Endothelial cell of umbilical vein (primary cell): ENCODE data around the gene TBP. TPM values are rescaled to one million over a fixed set of nuclear protein-coding genes. Genes with fewer than 3 reads are reported as not detected.
"Not testable (repeated sequence)": the region's sequence is repeated elsewhere in the genome, so short reads cannot be mapped to it uniquely, and the experiment has no call there.

ENCODE experiments used
- BruUV-seq: library from RNA; stranded (reverse); fragments of 400-500 nt; replicated peaks from 2 replicates; lab custom pipeline; 2021; lab: Mats Ljungman, UMichigan
- CTCF ChIA-PET: fragments of 300-600, 350-600 bp; sonication (Branson Sonifier 250); formaldehyde crosslinking; loops from one replicate; lab custom pipeline; 2021; ENCODE audit warnings: antibody characterized with exemption, inconsistent platforms; lab: Charles Lee
- POLR2A ChIA-PET: fragments of 300-600, 350-600 bp; sonication (Branson Sonifier 250); formaldehyde crosslinking; loops from one replicate; lab custom pipeline; 2021; ENCODE audit warnings: antibody characterized with exemption, inconsistent platforms; lab: Charles Lee
- DNase-seq: peaks from one replicate; pipeline ENCODE4 v3.0.0-alpha.2; 2011; ENCODE audit warnings: low read depth, low spot score
- FAIRE-seq: peaks from 2 replicates; lab custom pipeline; 2011; peaks lifted over from hg19 to GRCh38; lab: Jason Lieb, UNC
- H2AFZ ChIP-seq: 2 replicates; pipeline ENCODE4 v1.6.0; 2012; ENCODE audit warnings: low read depth, low read length, control low read depth, inconsistent platforms
- H3K27ac ChIP-seq: 2 replicates; pipeline ENCODE4 v1.5.1; 2011; ENCODE audit warnings: low read depth, mild to moderate bottlenecking, control low read depth, low read length, moderate library complexity; ENCODE audit not compliant: insufficient read depth
- H3K27me3 ChIP-seq, 2 experiments: 2 replicates each; pipeline versions ENCODE4 v1.6.0 to v1.6.1; 2011; ENCODE audit warnings: low read length in 2 of 2, mixed read lengths in 1 of 2; ENCODE audit not compliant: control insufficient read depth in 2 of 2, insufficient read depth in 2 of 2
- H3K36me3 ChIP-seq, 2 experiments: 2 replicates in 1 of 2; 3 replicates in 1 of 2; pipeline ENCODE4 v1.5.1; 2011; ENCODE audit warnings: low read length in 2 of 2, mild to moderate bottlenecking in 1 of 2, moderate library complexity in 1 of 2; ENCODE audit not compliant: control insufficient read depth in 2 of 2, insufficient read depth in 2 of 2; ENCODE audit errors: extremely low read depth in 1 of 2
- H3K4me1 ChIP-seq: 3 replicates; pipeline ENCODE4 v1.5.1; 2011; ENCODE audit warnings: mild to moderate bottlenecking, low read length; ENCODE audit not compliant: control insufficient read depth, insufficient read depth; ENCODE audit errors: extremely low read depth
- H3K4me2 ChIP-seq: 2 replicates; pipeline ENCODE4 v1.6.1; 2011; ENCODE audit warnings: low read length, control low read depth, mixed read lengths; ENCODE audit not compliant: insufficient read depth
- H3K4me3 ChIP-seq, 3 experiments: fragments of 200-600 bp in 1 of 3; sonication (generic), shearing (Covaris generic) in 1 of 3; replicated peaks in 1 of 3; 2 replicates each; pipeline ENCODE4 v1.5.1; 2011 to 2016; ENCODE audit warnings: control low read depth in 3 of 3, low read length in 3 of 3, mild to moderate bottlenecking in 2 of 3, inconsistent platforms in 1 of 3, low read depth in 1 of 3, moderate library complexity in 1 of 3; ENCODE audit not compliant: insufficient read depth in 1 of 3
- H3K79me2 ChIP-seq: 2 replicates; pipeline ENCODE4 v1.6.0; 2012; ENCODE audit warnings: low read length, inconsistent platforms; ENCODE audit not compliant: control insufficient read depth, insufficient read depth
- H3K9ac ChIP-seq: replicated peaks from 2 replicates; pipeline ENCODE3; 2011; ENCODE audit warnings: low read length, control low read depth; ENCODE audit not compliant: insufficient read depth; ENCODE audit errors: extremely low read depth
- H3K9me1 ChIP-seq: replicated peaks from 3 replicates; pipeline ENCODE4 v1.6.0; 2011; ENCODE audit warnings: mild to moderate bottlenecking, low read length; ENCODE audit not compliant: control insufficient read depth, insufficient read depth; ENCODE audit errors: extremely low read depth
- H3K9me3 ChIP-seq: replicated peaks from 2 replicates; pipeline ENCODE4 v1.5.1; 2012; ENCODE audit warnings: low read length, inconsistent platforms; ENCODE audit not compliant: control insufficient read depth, insufficient read depth
- H4K20me1 ChIP-seq: replicated peaks from 2 replicates; pipeline ENCODE3; 2011; ENCODE audit warnings: mild to moderate bottlenecking, low read length; ENCODE audit not compliant: control insufficient read depth, insufficient read depth; ENCODE audit errors: extremely low read depth
- CTCF ChIP-seq, 2 donors: IDR thresholded peaks; 1 replicate in 1 of 2; 2 replicates in 1 of 2; pipeline ENCODE4 v1.5.1; 2011; ENCODE audit warnings: low read length in 2 of 2, mild to moderate bottlenecking in 2 of 2, moderate library complexity in 2 of 2, control low read depth in 1 of 2, inconsistent platforms in 1 of 2, low read depth in 1 of 2; ENCODE audit not compliant: insufficient read depth in 1 of 2; ENCODE audit errors: extremely low read depth in 1 of 2
- EZH2 ChIP-seq: IDR thresholded peaks from 2 replicates; pipeline ENCODE4 v1.6.1; 2012; ENCODE audit warnings: borderline replicate concordance, low read depth, mild to moderate bottlenecking, moderate library complexity, low read length, inconsistent platforms; ENCODE audit not compliant: severe bottlenecking
- FOS ChIP-seq: IDR thresholded peaks from 2 replicates; pipeline ENCODE4 v1.6.1; 2011; ENCODE audit warnings: mild to moderate bottlenecking, low read length, moderate library complexity, borderline replicate concordance; ENCODE audit not compliant: insufficient read depth
- GATA2 ChIP-seq: IDR thresholded peaks from 2 replicates; pipeline ENCODE4 v1.7.0; 2011; ENCODE audit warnings: low read depth, mild to moderate bottlenecking, moderate library complexity, mixed read lengths, low read length; ENCODE audit not compliant: insufficient read length, insufficient read depth
- JUN ChIP-seq: IDR thresholded peaks from 2 replicates; pipeline ENCODE4 v1.6.1; 2011; ENCODE audit warnings: borderline replicate concordance, low read depth; ENCODE audit not compliant: insufficient read length, insufficient read depth
- MAX ChIP-seq: IDR thresholded peaks from 2 replicates; pipeline ENCODE4 v1.6.1; 2011; ENCODE audit not compliant: insufficient read depth, insufficient read length
- MYC ChIP-seq: IDR thresholded peaks from one replicate; pipeline ENCODE4 v1.6.1; 2011; ENCODE audit warnings: mild to moderate bottlenecking, low read depth, low read length
- POLR2A ChIP-seq: IDR thresholded peaks from 2 replicates; pipeline ENCODE4 v1.6.1; 2012; ENCODE audit warnings: low read depth, mild to moderate bottlenecking, control low read depth, low read length
- POLR2AphosphoS5 ChIP-seq: IDR thresholded peaks from 2 replicates; pipeline ENCODE4 v1.6.1; 2012; ENCODE audit warnings: low read depth, mild to moderate bottlenecking, control low read depth, low read length, moderate library complexity; ENCODE audit not compliant: insufficient read depth
- dilution Hi-C: fragments of 300-500 bp; cut with MboI; formaldehyde crosslinking; loops from one replicate; pipeline ENCODE4 v1.15.0; 2019; ENCODE audit warnings: low sequenced_read_pairs; ENCODE audit not compliant: extremely low pct_ligation_motif_present
- intact Hi-C: fragments of 100-400 bp; cut with micrococcal nuclease; formaldehyde crosslinking; loops from one replicate; pipeline ENCODE4 v1.10.0; 2022
- polyA plus RNA-seq, 4 experiments: library from polyadenylated mRNA; depleted of rRNA in 3 of 4; stranded (reverse) in 3 of 4; unstranded in 1 of 4; fragments of >200 nt; gene quantifications; 2 replicates each; pipeline versions ENCODE4 v1.2.1 to v1.2.3, GENCODE V29; 2011 to 2012; ENCODE audit warnings: missing spikeins in 1 of 4
- total RNA-seq: library from RNA; stranded (reverse); gene quantifications from 2 replicates; pipeline ENCODE4 v1.2.3, GENCODE V29; 2021

The TBP gene
- total and polyA plus RNA-seq, 2 donors (not counting 3 experiments of a cell fraction or from before 2014, with no cell fraction given): 17.5 to 17.7 TPM

GRCh38 chr6:170508892-170509722 lies 45.1 kb upstream of the TBP start:
- H3K9me1 ChIP-seq, H3K4me2 ChIP-seq, H3K36me3 ChIP-seq, BruUV-seq, H3K4me3 ChIP-seq, intact Hi-C loops, POLR2A ChIA-PET, H3K4me1 ChIP-seq, dilution Hi-C loops, FAIRE-seq, H4K20me1 ChIP-seq, H3K9me3 ChIP-seq, DNase-seq, H3K9ac ChIP-seq, H2AFZ ChIP-seq, H3K27me3 ChIP-seq, H3K27ac ChIP-seq, H3K79me2 ChIP-seq: not testable (repeated sequence)
- CTCF ChIA-PET: interaction anchor here (1.1 kb wide), 1 partner anchor 677 kb away, joined by 3 read pairs; no protein-coding TSS in a partner anchor

DNA sequence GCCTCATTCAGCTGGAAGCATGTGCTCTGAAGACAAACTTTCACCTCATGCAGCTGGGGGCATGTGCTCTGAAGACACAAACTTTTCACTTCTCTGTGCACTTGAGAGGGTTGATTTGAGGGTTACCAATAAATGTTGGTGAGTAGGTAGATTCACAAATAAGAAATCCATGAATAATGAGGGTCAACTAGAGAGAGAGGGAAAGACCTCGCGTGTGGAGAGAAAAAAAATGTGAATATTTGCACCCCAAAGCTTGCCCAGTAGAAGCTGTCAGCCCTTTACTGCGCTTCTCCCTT lies 44.5 kb upstream of the TBP start:
- dilution Hi-C loops: no loop called here

More for the DNA sequence above, 44.5 kb upstream of the TBP start:
- H3K27me3 ChIP-seq: no peaks in the 10 kb centered on the region
- H3K4me2 ChIP-seq: no peak overlapping the region
- H3K9me3 ChIP-seq: no peaks in the 10 kb centered on the region
- H3K9ac ChIP-seq: no peak overlapping the region
- H3K36me3 ChIP-seq: no peaks in the 10 kb centered on the region
- no peaks in the 10 kb centered on the region for H4K20me1 ChIP-seq
- CTCF ChIA-PET: interaction anchor here (1.1 kb wide), 1 partner anchor 678 kb away, joined by 3 read pairs; no protein-coding TSS in a partner anchor
- no peak for FAIRE-seq
- H2AFZ ChIP-seq: no peak overlapping the region
- no peak overlapping the region for H3K4me3 ChIP-seq
- POLR2A ChIA-PET: no interaction called here
- H3K4me1 ChIP-seq: no peaks in the 10 kb centered on the region
- TF ChIP-seq CTCF (IDR thresholded peaks at IDR 0.05; ENCODE audit: extremely low read depth in 1 of 2, insufficient read depth in 1 of 2, low read depth in 1 of 2, low read length in 2 of 2) (no peak), POLR2AphosphoS5 (no peak), POLR2A (no peak), MYC (no peak), GATA2 (no peak), FOS (no peak), JUN (no peak), MAX (no peak), EZH2 (no peak)
- no peaks in the 10 kb centered on the region for H3K79me2 ChIP-seq
- BruUV-seq: no TSS peak
- no peak overlapping the region for H3K27ac ChIP-seq
- no peaks in the 10 kb centered on the region for H3K9me1 ChIP-seq
- intact Hi-C loops: loop anchor here (10.0 kb wide), 1 partner anchor 355 kb away; no protein-coding TSS in a partner anchor
- no peak for DNase-seq
